LNCaP clone FGC (cell line): Measurements from ENCODE around the gene ANO4.

ENCODE experiments used
- DNase-seq: peaks from one replicate; pipeline ENCODE4 v3.0.0-alpha.2; 2011; ENCODE audit warnings: low read depth
- H3K4me3 ChIP-seq: 2 replicates; pipeline ENCODE4 v1.5.1; 2011; ENCODE audit warnings: mild to moderate bottlenecking, low read depth, low read length, control low read depth
- CTCF ChIP-seq: IDR thresholded peaks from 2 replicates; pipeline ENCODE4 v1.5.1; 2012; ENCODE audit warnings: mild to moderate bottlenecking; ENCODE audit not compliant: control insufficient read depth, insufficient read depth; ENCODE audit errors: extremely low read depth

ANO4 gene

GRCh38 chr12:101044512-101045059 is 250.0 kb downstream of the ANO4 start:
- TF ChIP-seq CTCF, result no peak
- H3K4me3 ChIP-seq, result no peak overlapping the region

GRCh38 chr12:101045486-101046464 is 251.2 kb downstream of the ANO4 start:
- DNase-seq, result no peak
- H3K4me3 ChIP-seq, result no peak overlapping the region
- TF ChIP-seq CTCF, result no peak

More at GRCh38 chr12:101044512-101045059, 250.0 kb downstream of the ANO4 start:
- DNase-seq, result no peak

GRCh38 chr12:101047652-101048051 is 253.1 kb downstream of the ANO4 start:
- peak; percentile 57 for DNase-seq
- TF ChIP-seq CTCF, result no peak

GRCh38 chr12:101050631-101051030 is 256.1 kb downstream of the ANO4 start:
- no peak overlapping the region for H3K4me3 ChIP-seq
- no peak for DNase-seq
- no peak for TF ChIP-seq CTCF

More at GRCh38 chr12:101047652-101048051, 253.1 kb downstream of the ANO4 start:
- no peak overlapping the region for H3K4me3 ChIP-seq

- no peak for DNase-seq
- no peak for TF ChIP-seq CTCF
- H3K4me3 ChIP-seq, result no peak overlapping the region
Measured at GRCh38 chr12:101051151-101051550, 256.6 kb downstream of the ANO4 start.

GRCh38 chr12:101051901-101052550 is 257.4 kb downstream of the ANO4 start:
- no peak overlapping the region for H3K4me3 ChIP-seq
- no peak for TF ChIP-seq CTCF
- DNase-seq, result no peak
